ENCODE data around the gene MCC.

GRCh38 chr5:113058269-113058668, 430.0 kb downstream of the MCC start:
- no peak for TF ChIP-seq YY1 (IDR thresholded peaks at IDR 0.05; ENCODE audit: insufficient read depth, insufficient read length)
- TF ChIP-seq ZNF274 (IDR thresholded peaks at IDR 0.05; ENCODE audit: low read depth, low read length), result no peak
